HepG2 (cell line): ENCODE data around the gene SERPINE2. TPM values are rescaled to one million over a fixed set of nuclear protein-coding genes. Genes with fewer than 3 reads are reported as not detected.

Experiments
- AFF4 ChIP-seq: sonication (generic); formaldehyde crosslinking; IDR thresholded peaks from 2 replicates; pipeline ENCODE4 v1.4.0; 2020; ENCODE audit warnings: missing genetic modification reagents
- HOXA3 ChIP-seq: sonication (generic); formaldehyde crosslinking; IDR thresholded peaks from 2 replicates; pipeline ENCODE4 v1.5.0; 2020; ENCODE audit warnings: missing genetic modification reagents
- LBX2 ChIP-seq: sonication (generic); formaldehyde crosslinking; IDR thresholded peaks from 2 replicates; pipeline ENCODE4 v1.5.0; 2020; ENCODE audit warnings: missing genetic modification reagents, mild to moderate bottlenecking, borderline replicate concordance
- MAX ChIP-seq: IDR thresholded peaks from 2 replicates; pipeline ENCODE4 v1.6.1; 2012; ENCODE audit warnings: inconsistent platforms
- NFAT5 ChIP-seq: sonication (generic); formaldehyde crosslinking; IDR thresholded peaks from 2 replicates; pipeline ENCODE4 v1.4.0; 2020; ENCODE audit warnings: missing genetic modification reagents
- NFRKB ChIP-seq: fragments of 450-650 bp; IDR thresholded peaks from 2 replicates; pipeline ENCODE4 v1.6.1; 2017
- RARA ChIP-seq: IDR thresholded peaks from 2 replicates; pipeline ENCODE4 v1.6.1; 2016; ENCODE audit warnings: missing genetic modification reagents, missing compliant biosample characterization
- RNF2 ChIP-seq: fragments of 450-650 bp; conservative IDR thresholded peaks from 2 replicates; pipeline ENCODE4 v1.6.1; 2016; ENCODE audit warnings: low read depth
- TAF15 ChIP-seq: fragments of 200-400 bp; formaldehyde crosslinking; IDR thresholded peaks from one replicate; pipeline ENCODE4 v1.6.1; 2018; ENCODE audit warnings: mild to moderate bottlenecking, low read depth, low read length; ENCODE audit not compliant: poor library complexity, severe bottlenecking
- TBX2 ChIP-seq: sonication (generic); formaldehyde crosslinking; IDR thresholded peaks from 2 replicates; pipeline ENCODE4 v1.5.0; 2020; ENCODE audit warnings: missing genetic modification reagents, mild to moderate bottlenecking, borderline replicate concordance
- ZEB1 ChIP-seq: IDR thresholded peaks from 2 replicates; pipeline ENCODE4 v1.6.1; 2012; ENCODE audit warnings: mild to moderate bottlenecking, low read depth, inconsistent platforms; ENCODE audit not compliant: insufficient replicate concordance
- ZNF205 ChIP-seq: IDR thresholded peaks from 2 replicates; pipeline ENCODE4 v1.6.1; 2018; ENCODE audit warnings: missing biosample characterization, missing genetic modification reagents
- ZNF30 ChIP-seq: sonication (generic); formaldehyde crosslinking; IDR thresholded peaks from 2 replicates; pipeline ENCODE4 v1.5.0; 2020; ENCODE audit warnings: mild to moderate bottlenecking, missing genetic modification reagents
- ZNF382 ChIP-seq: sonication (generic); formaldehyde crosslinking; IDR thresholded peaks from 2 replicates; pipeline ENCODE4 v1.5.0; 2020; ENCODE audit warnings: missing genetic modification reagents, mild to moderate bottlenecking, borderline replicate concordance
- ZNF484 ChIP-seq: sonication (generic); formaldehyde crosslinking; IDR thresholded peaks from 2 replicates; pipeline ENCODE4 v1.5.1; 2020; ENCODE audit warnings: mild to moderate bottlenecking, low read depth, missing genetic modification reagents, borderline replicate concordance
- ZNF547 ChIP-seq: sonication (generic); formaldehyde crosslinking; IDR thresholded peaks from 2 replicates; pipeline ENCODE4 v1.5.1; 2020; ENCODE audit warnings: mild to moderate bottlenecking, missing genetic modification reagents
- ZNF768 ChIP-seq: sonication (generic); formaldehyde crosslinking; IDR thresholded peaks from 2 replicates; pipeline ENCODE4 v1.4.0; 2020; ENCODE audit warnings: missing genetic modification reagents
- ZNF777 ChIP-seq: sonication (generic); formaldehyde crosslinking; IDR thresholded peaks from 2 replicates; pipeline ENCODE4 v1.4.0; 2020; ENCODE audit warnings: missing genetic modification reagents
- ZSCAN5A ChIP-seq: sonication (generic); formaldehyde crosslinking; IDR thresholded peaks from 2 replicates; pipeline ENCODE4 v1.8.0; 2022; ENCODE audit warnings: mild to moderate bottlenecking, missing genetic modification reagents, borderline replicate concordance
- polyA plus RNA-seq, 8 experiments: library from polyadenylated mRNA; depleted of rRNA in 3 of 8; stranded (reverse) in 7 of 8; unstranded in 1 of 8; fragments of >200 nt; fragmentation: Illumina TruSeq in 4 of 8; extraction: Trizol in 4 of 8; gene quantifications; 2 replicates each; pipeline versions ENCODE4 v1.2.1 to v1.2.3, GENCODE V29; 2011 to 2016; ENCODE audit warnings: low read depth in 4 of 8, missing spikeins in 1 of 8, mixed read lengths in 1 of 8; ENCODE audit not compliant: insufficient read depth in 1 of 8
- total RNA-seq, 5 experiments: library from RNA; depleted of rRNA; stranded (reverse); fragments of >200 nt; fragmentation: Illumina TruSeq; extraction: Trizol; gene quantifications; 2 replicates each; pipeline ENCODE4 v1.2.3, GENCODE V29; 2016; ENCODE audit warnings: low read depth in 1 of 5

The SERPINE2 gene
- total and polyA plus RNA-seq, 2 of the 13 experiments (the other 11 are each of a cell fraction or from before 2014, with no cell fraction given): 7.9 to 18.1 TPM

- TF ChIP-seq LBX2 (CRISPR knock-in tag): no peak
- no peak for TF ChIP-seq TBX2
- TF ChIP-seq HOXA3 (CRISPR knock-in tag): peak; percentile 21; the same call in 1 of the 2 replicates
- TF ChIP-seq ZNF547 (CRISPR knock-in tag): no peak
- no peak for TF ChIP-seq ZNF382
- no peak for TF ChIP-seq RNF2
- TF ChIP-seq ZNF205: peak; percentile 68; the same call in 1 of the 2 replicates
- TF ChIP-seq RARA (CRISPR knock-in tag): 0 out of 2 replicates have a peak, but pooled peaks have one; percentile 3
- no peak for TF ChIP-seq NFRKB
- TF ChIP-seq NFAT5 (CRISPR knock-in tag): no peak
- TF ChIP-seq ZEB1: no peak
- no peak for TF ChIP-seq ZNF777 (CRISPR knock-in tag)
- TF ChIP-seq ZSCAN5A (CRISPR knock-in tag): no peak
- no peak for TF ChIP-seq AFF4 (CRISPR knock-in tag)
- TF ChIP-seq TAF15: no peak
- TF ChIP-seq ZNF30 (CRISPR knock-in tag): no peak
- peak; percentile 58 for TF ChIP-seq MAX
- no peak; the same call in 1 of the 2 replicates for TF ChIP-seq ZNF768
- no peak for TF ChIP-seq ZNF484 (CRISPR knock-in tag)
These were observed 94.9 kb downstream of the SERPINE2 start (continued) for GRCh38 chr2:223944166-223944702.
